ENCODE results near the gene HARS2.

DNA sequence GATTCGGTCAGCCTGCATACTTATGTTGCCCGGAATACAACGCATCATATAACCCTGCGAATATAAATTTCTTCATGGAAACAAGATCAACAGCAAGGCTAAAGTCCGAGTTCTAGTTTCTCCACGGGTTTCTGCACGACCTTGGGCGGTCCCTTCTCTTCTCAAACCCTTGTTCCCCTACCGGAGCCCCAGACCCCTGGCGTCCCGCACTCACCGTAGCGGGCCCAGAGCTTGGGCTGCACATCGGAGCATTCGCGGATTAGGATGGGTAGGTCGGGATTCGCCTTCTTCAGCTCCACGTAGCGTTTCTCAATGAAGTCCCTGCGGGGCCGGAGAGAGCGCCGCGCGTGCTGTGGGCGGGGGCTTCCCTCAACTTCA, 44.2 kb upstream of the HARS2 start:
- TF ChIP-seq, protein P1, sequence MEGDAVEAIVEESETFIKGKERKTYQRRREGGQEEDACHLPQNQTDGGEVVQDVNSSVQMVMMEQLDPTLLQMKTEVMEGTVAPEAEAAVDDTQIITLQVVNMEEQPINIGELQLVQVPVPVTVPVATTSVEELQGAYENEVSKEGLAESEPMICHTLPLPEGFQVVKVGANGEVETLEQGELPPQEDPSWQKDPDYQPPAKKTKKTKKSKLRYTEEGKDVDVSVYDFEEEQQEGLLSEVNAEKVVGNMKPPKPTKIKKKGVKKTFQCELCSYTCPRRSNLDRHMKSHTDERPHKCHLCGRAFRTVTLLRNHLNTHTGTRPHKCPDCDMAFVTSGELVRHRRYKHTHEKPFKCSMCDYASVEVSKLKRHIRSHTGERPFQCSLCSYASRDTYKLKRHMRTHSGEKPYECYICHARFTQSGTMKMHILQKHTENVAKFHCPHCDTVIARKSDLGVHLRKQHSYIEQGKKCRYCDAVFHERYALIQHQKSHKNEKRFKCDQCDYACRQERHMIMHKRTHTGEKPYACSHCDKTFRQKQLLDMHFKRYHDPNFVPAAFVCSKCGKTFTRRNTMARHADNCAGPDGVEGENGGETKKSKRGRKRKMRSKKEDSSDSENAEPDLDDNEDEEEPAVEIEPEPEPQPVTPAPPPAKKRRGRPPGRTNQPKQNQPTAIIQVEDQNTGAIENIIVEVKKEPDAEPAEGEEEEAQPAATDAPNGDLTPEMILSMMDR (IDR thresholded peaks at IDR 0.05): no peak
- TF ChIP-seq POLR2A (IDR thresholded peaks at IDR 0.05): no peak
